HUES64 (cell line): ENCODE data around the gene FAM193A.

ENCODE experiments used
- H3K27ac ChIP-seq: 2 replicates; pipeline ENCODE4 v1.7.0; 2013; ENCODE audit warnings: low read depth, low read length, inconsistent platforms
- H3K27me3 ChIP-seq: 2 replicates; pipeline ENCODE4 v1.6.1; 2013; ENCODE audit warnings: mild to moderate bottlenecking, low read length; ENCODE audit not compliant: insufficient read depth
- H3K36me3 ChIP-seq: 2 replicates; pipeline ENCODE4 v1.6.1; 2013; ENCODE audit warnings: mild to moderate bottlenecking, low read length; ENCODE audit not compliant: insufficient read depth
- H3K4me1 ChIP-seq: 2 replicates; pipeline ENCODE4 v1.6.1; 2013; ENCODE audit warnings: mild to moderate bottlenecking, low read length, moderate library complexity; ENCODE audit not compliant: insufficient read depth
- H3K4me3 ChIP-seq: 2 replicates; pipeline ENCODE4 v1.5.1; 2013; ENCODE audit warnings: mild to moderate bottlenecking, low read length, moderate library complexity
- H3K9ac ChIP-seq: 2 replicates; pipeline ENCODE4 v1.6.1; 2013; ENCODE audit warnings: mild to moderate bottlenecking, low read depth, low read length
- H3K9me3 ChIP-seq: 2 replicates; pipeline ENCODE4 v1.6.1; 2013; ENCODE audit warnings: low read depth, low read length; ENCODE audit not compliant: insufficient read depth
- WGBS: fragments of 150-250, 120-280 bp; methylation state at CpG from one replicate; pipeline ENCODE4 v1.1.7; 2013; ENCODE audit warnings: missing lambda C conversion rate; 5-methylcytosine and 5-hydroxymethylcytosine counted together

Gene FAM193A

GRCh38 chr4:2695346-2696060 is 159.1 kb downstream of the FAM193A start:
- WGBS: over 99% methylated on average over 4 of the region's 5 CpGs
- peaks cover 98% of the 10 kb centered on the region for H3K36me3 ChIP-seq
- H3K4me1 ChIP-seq: no peaks in the 10 kb centered on the region
- no peak overlapping the region for H3K27ac ChIP-seq
- H3K4me3 ChIP-seq: no peak overlapping the region
- no peaks in the 10 kb centered on the region for H3K27me3 ChIP-seq
- H3K9ac ChIP-seq: no peak overlapping the region
- H3K9me3 ChIP-seq: no peaks in the 10 kb centered on the region

- H3K27ac ChIP-seq: no peak overlapping the region
- no peak overlapping the region for H3K9ac ChIP-seq
Measured at GRCh38 chr4:2696423-2696822, 160.0 kb downstream of the FAM193A start.

GRCh38 chr4:2697995-2698414 is 161.6 kb downstream of the FAM193A start:
- no peak overlapping the region for H3K9ac ChIP-seq
- H3K27me3 ChIP-seq: no peaks in the 10 kb centered on the region
- H3K36me3 ChIP-seq: peaks cover 96% of the 10 kb centered on the region
- H3K4me1 ChIP-seq: no peaks in the 10 kb centered on the region
- no peak overlapping the region for H3K27ac ChIP-seq
- H3K4me3 ChIP-seq: no peak overlapping the region
- 95% methylated on average over 8 of the region's 8 CpGs for WGBS
- H3K9me3 ChIP-seq: no peaks in the 10 kb centered on the region

More at GRCh38 chr4:2696423-2696822, 160.0 kb downstream of the FAM193A start:
- Histone ChIP-seq H3K9me3 (no peaks in the 10 kb centered on the region), H3K27me3 (no peaks in the 10 kb centered on the region), H3K4me3 (no peak overlapping the region), H3K36me3 (peaks cover 97% of the 10 kb centered on the region), H3K4me1 (no peaks in the 10 kb centered on the region)
- 94% methylated on average over 14 of the region's 14 CpGs for WGBS

GRCh38 chr4:2698504-2698903 is 162.1 kb downstream of the FAM193A start:
- no peaks in the 10 kb centered on the region for H3K27me3 ChIP-seq
- H3K4me1 ChIP-seq: no peaks in the 10 kb centered on the region
- H3K36me3 ChIP-seq: peaks cover 96% of the 10 kb centered on the region
- no peak overlapping the region for H3K4me3 ChIP-seq
- no peak overlapping the region for H3K27ac ChIP-seq
- no peak overlapping the region for H3K9ac ChIP-seq
- 100% methylated on average over 1 of the region's 1 CpG for WGBS
- H3K9me3 ChIP-seq: no peaks in the 10 kb centered on the region

- Histone ChIP-seq H3K9me3 (no peaks in the 10 kb centered on the region), H3K27me3 (no peaks in the 10 kb centered on the region), H3K27ac (no peak overlapping the region), H3K4me3 (no peak overlapping the region), H3K9ac (no peak overlapping the region), H3K36me3 (peaks cover 96% of the 10 kb centered on the region), H3K4me1 (no peaks in the 10 kb centered on the region)
- WGBS: 96% methylated on average over 11 of the region's 12 CpGs
Measured at GRCh38 chr4:2698951-2699505, 162.6 kb downstream of the FAM193A start.

GRCh38 chr4:2699534-2699933 is 163.1 kb downstream of the FAM193A start:
- Histone ChIP-seq H3K9ac (no peak overlapping the region), H3K9me3 (no peaks in the 10 kb centered on the region), H3K27ac (no peak overlapping the region), H3K36me3 (peaks cover 97% of the 10 kb centered on the region), H3K27me3 (no peaks in the 10 kb centered on the region), H3K4me3 (no peak overlapping the region), H3K4me1 (no peaks in the 10 kb centered on the region)
- WGBS: 92% methylated on average over 7 of the region's 7 CpGs

GRCh38 chr4:2700031-2700430 is 163.6 kb downstream of the FAM193A start:
- Histone ChIP-seq H3K27ac (no peak overlapping the region), H3K9ac (no peak overlapping the region), H3K9me3 (no peaks in the 10 kb centered on the region), H3K4me1 (no peaks in the 10 kb centered on the region), H3K4me3 (no peak overlapping the region), H3K27me3 (no peaks in the 10 kb centered on the region), H3K36me3 (peaks cover 96% of the 10 kb centered on the region)
- WGBS: 92% methylated on average over 8 of the region's 8 CpGs

GRCh38 chr4:2702361-2702760 is 165.9 kb downstream of the FAM193A start:
- no peak overlapping the region for H3K27ac ChIP-seq
- no peaks in the 10 kb centered on the region for H3K27me3 ChIP-seq
- H3K9ac ChIP-seq: no peak overlapping the region
- H3K9me3 ChIP-seq: no peaks in the 10 kb centered on the region
- no peak overlapping the region for H3K4me3 ChIP-seq
- H3K36me3 ChIP-seq: peaks cover 86% of the 10 kb centered on the region
- 96% methylated on average over 8 of the region's 8 CpGs for WGBS
- H3K4me1 ChIP-seq: no peaks in the 10 kb centered on the region

- Histone ChIP-seq H3K27me3 (no peaks in the 10 kb centered on the region), H3K4me1 (no peaks in the 10 kb centered on the region), H3K9ac (no peak overlapping the region), H3K36me3 (peaks cover 86% of the 10 kb centered on the region), H3K27ac (no peak overlapping the region), H3K9me3 (no peaks in the 10 kb centered on the region), H3K4me3 (no peak overlapping the region)
- 95% methylated on average over 7 of the region's 7 CpGs for WGBS
Measured at GRCh38 chr4:2702770-2703169, 166.3 kb downstream of the FAM193A start.

- Histone ChIP-seq H3K36me3 (peaks cover 32% of the 10 kb centered on the region), H3K27ac (no peak overlapping the region), H3K27me3 (no peaks in the 10 kb centered on the region), H3K9me3 (no peaks in the 10 kb centered on the region), H3K9ac (no peak overlapping the region), H3K4me1 (no peaks in the 10 kb centered on the region), H3K4me3 (no peak overlapping the region)
- 78% methylated on average over 9 of the region's 9 CpGs for WGBS
Measured at GRCh38 chr4:2712261-2712842, 175.9 kb downstream of the FAM193A start.

GRCh38 chr4:2713337-2713736 is 176.9 kb downstream of the FAM193A start:
- H3K9me3 ChIP-seq: no peaks in the 10 kb centered on the region
- no peak overlapping the region for H3K9ac ChIP-seq
- H3K4me1 ChIP-seq: no peaks in the 10 kb centered on the region
- peaks cover 32% of the 10 kb centered on the region for H3K36me3 ChIP-seq
- WGBS: 95% methylated on average over 5 of the region's 5 CpGs
- no peaks in the 10 kb centered on the region for H3K27me3 ChIP-seq
- H3K27ac ChIP-seq: no peak overlapping the region
- H3K4me3 ChIP-seq: no peak overlapping the region
